ENCODE results near the gene MXD4.

The MXD4 gene

GRCh38 chr4:2261853-2262144 lies at the start of gene MXD4:
MXD4 (minus strand) TSS chr4:2262109; CDS start chr4:2261980, 129 bp downstream.
- no peak for DNase-seq (ENCODE audit: low read depth in 2 of 2)

GRCh38 chr4:2306773-2307410 lies 45.0 kb upstream of the MXD4 start:
- no peak for DNase-seq (ENCODE audit: low read depth in 2 of 2)

- no peak for DNase-seq (ENCODE audit: low read depth in 2 of 2)
These were observed 44.0 kb upstream of the MXD4 start for GRCh38 chr4:2305766-2306501.

- DNase-seq (ENCODE audit: low read depth in 2 of 2) = no peak
These were observed 43.1 kb upstream of the MXD4 start for GRCh38 chr4:2304877-2305561.

- DNase-seq (ENCODE audit: low read depth in 2 of 2) = no peak
These were observed 42.5 kb upstream of the MXD4 start for GRCh38 chr4:2304321-2304876.

GRCh38 chr4:2303686-2304320 lies 41.9 kb upstream of the MXD4 start:
- no peak for DNase-seq (ENCODE audit: low read depth in 2 of 2)

GRCh38 chr4:2303121-2303685 lies 41.3 kb upstream of the MXD4 start:
- DNase-seq (ENCODE audit: low read depth in 2 of 2) = no peak

- no peak for DNase-seq (ENCODE audit: low read depth in 2 of 2)
These were observed 40.6 kb upstream of the MXD4 start for GRCh38 chr4:2302387-2303119.

GRCh38 chr4:2301806-2302205 lies 39.9 kb upstream of the MXD4 start:
- DNase-seq (ENCODE audit: low read depth in 2 of 2) = no peak

- DNase-seq (ENCODE audit: low read depth in 2 of 2) = no peak
These were observed 39.3 kb upstream of the MXD4 start for GRCh38 chr4:2301225-2301642.

- no peak for DNase-seq (ENCODE audit: low read depth in 2 of 2)
These were observed 38.7 kb upstream of the MXD4 start for GRCh38 chr4:2300431-2301224.

- DNase-seq (ENCODE audit: low read depth in 2 of 2) = no peak
These were observed 37.9 kb upstream of the MXD4 start for GRCh38 chr4:2299794-2300193.

- DNase-seq (ENCODE audit: low read depth in 2 of 2) = no peak
These were observed 36.7 kb upstream of the MXD4 start for GRCh38 chr4:2298532-2298991.

GRCh38 chr4:2297606-2298531 lies 36.0 kb upstream of the MXD4 start:
- no peak for DNase-seq (ENCODE audit: low read depth in 2 of 2)

- DNase-seq (ENCODE audit: low read depth in 2 of 2) = no peak
These were observed 35.0 kb upstream of the MXD4 start for GRCh38 chr4:2296631-2297601.

- no peak for DNase-seq (ENCODE audit: low read depth in 2 of 2)
These were observed 34.1 kb upstream of the MXD4 start for GRCh38 chr4:2295900-2296442.

- DNase-seq (ENCODE audit: low read depth in 2 of 2) = no peak
These were observed 33.6 kb upstream of the MXD4 start for GRCh38 chr4:2295500-2295899.

- DNase-seq (ENCODE audit: low read depth in 2 of 2) = no peak
These were observed 30.8 kb upstream of the MXD4 start for GRCh38 chr4:2292646-2293108.
